ENCODE measurements around the gene ATP1A3.
A peak's percentile ranks its signal among the peaks of the same experiment; 100 is the strongest.

The ATP1A3 gene

GRCh38 chr19:41934849-41935374, 59.1 kb downstream of the ATP1A3 start:
- TF ChIP-seq CTCF (IDR thresholded peaks at IDR 0.05) = peak; percentile 97
- H3K27me3 ChIP-seq (ENCODE audit: control insufficient read depth, insufficient read depth, low read length) = no peaks in the 10 kb centered on the region
- H3K27ac ChIP-seq = no peak overlapping the region
- no peaks in the 10 kb centered on the region for H3K9me3 ChIP-seq (ENCODE audit: control insufficient read depth, low read length)
- H2AFZ ChIP-seq = no peak overlapping the region
- H3K4me2 ChIP-seq (ENCODE audit: low read length) = no peak overlapping the region
- H3K36me3 ChIP-seq (ENCODE audit: control insufficient read depth, insufficient read depth, low read length) = no peaks in the 10 kb centered on the region
- no peak overlapping the region for H3K9ac ChIP-seq
- H3K79me2 ChIP-seq = no peaks in the 10 kb centered on the region
- no peak overlapping the region for H3K4me3 ChIP-seq (ENCODE audit: low read depth, low read length)
- peaks cover 19% of the 10 kb centered on the region for H3K4me1 ChIP-seq

- no peak overlapping the region for H3K9ac ChIP-seq
- H3K27me3 ChIP-seq (ENCODE audit: control insufficient read depth, insufficient read depth, low read length) = no peaks in the 10 kb centered on the region
- H3K36me3 ChIP-seq (ENCODE audit: control insufficient read depth, insufficient read depth, low read length) = no peaks in the 10 kb centered on the region
- no peak overlapping the region for H2AFZ ChIP-seq
- H3K4me1 ChIP-seq = peaks cover 24% of the 10 kb centered on the region
- no peak overlapping the region for H3K27ac ChIP-seq
- H3K4me2 ChIP-seq (ENCODE audit: low read length) = no peak overlapping the region
- no peak overlapping the region for H3K4me3 ChIP-seq (ENCODE audit: low read depth, low read length)
- no peaks in the 10 kb centered on the region for H3K79me2 ChIP-seq
- no peak for TF ChIP-seq CTCF (IDR thresholded peaks at IDR 0.05)
- no peaks in the 10 kb centered on the region for H3K9me3 ChIP-seq (ENCODE audit: control insufficient read depth, low read length)
Measured at GRCh38 chr19:41933693-41934426, 60.2 kb downstream of the ATP1A3 start.

- H3K9ac ChIP-seq = no peak overlapping the region
Measured at GRCh38 chr19:41932720-41933332, 61.2 kb downstream of the ATP1A3 start.

GRCh38 chr19:41932259-41932719, 61.7 kb downstream of the ATP1A3 start:
- H3K9me3 ChIP-seq (ENCODE audit: control insufficient read depth, low read length) = no peaks in the 10 kb centered on the region
- no peak for TF ChIP-seq CTCF (IDR thresholded peaks at IDR 0.05)
- H3K9ac ChIP-seq = no peak overlapping the region
- H3K4me2 ChIP-seq (ENCODE audit: low read length) = no peak overlapping the region
- peaks cover 24% of the 10 kb centered on the region for H3K4me1 ChIP-seq
- H3K79me2 ChIP-seq = no peaks in the 10 kb centered on the region
- H3K36me3 ChIP-seq (ENCODE audit: control insufficient read depth, insufficient read depth, low read length) = no peaks in the 10 kb centered on the region
- H3K27ac ChIP-seq = no peak overlapping the region
- no peak overlapping the region for H3K4me3 ChIP-seq (ENCODE audit: low read depth, low read length)
- no peak overlapping the region for H2AFZ ChIP-seq
- no peaks in the 10 kb centered on the region for H3K27me3 ChIP-seq (ENCODE audit: control insufficient read depth, insufficient read depth, low read length)

More at GRCh38 chr19:41932720-41933332, 61.2 kb downstream of the ATP1A3 start:
- TF ChIP-seq CTCF (IDR thresholded peaks at IDR 0.05) = no peak
- Histone ChIP-seq H3K4me3 (ENCODE audit: low read depth, low read length) (no peak overlapping the region), H3K4me2 (ENCODE audit: low read length) (no peak overlapping the region), H3K79me2 (no peaks in the 10 kb centered on the region), H3K27ac (no peak overlapping the region), H2AFZ (no peak overlapping the region), H3K36me3 (ENCODE audit: control insufficient read depth, insufficient read depth, low read length) (no peaks in the 10 kb centered on the region), H3K4me1 (peaks cover 24% of the 10 kb centered on the region), H3K9me3 (ENCODE audit: control insufficient read depth, low read length) (no peaks in the 10 kb centered on the region), H3K27me3 (ENCODE audit: control insufficient read depth, insufficient read depth, low read length) (no peaks in the 10 kb centered on the region)

Measured in parathyroid adenoma (tissue), 2 donors.